ENCODE measurements around the gene LDLRAD4.

LDLRAD4 gene

DNA sequence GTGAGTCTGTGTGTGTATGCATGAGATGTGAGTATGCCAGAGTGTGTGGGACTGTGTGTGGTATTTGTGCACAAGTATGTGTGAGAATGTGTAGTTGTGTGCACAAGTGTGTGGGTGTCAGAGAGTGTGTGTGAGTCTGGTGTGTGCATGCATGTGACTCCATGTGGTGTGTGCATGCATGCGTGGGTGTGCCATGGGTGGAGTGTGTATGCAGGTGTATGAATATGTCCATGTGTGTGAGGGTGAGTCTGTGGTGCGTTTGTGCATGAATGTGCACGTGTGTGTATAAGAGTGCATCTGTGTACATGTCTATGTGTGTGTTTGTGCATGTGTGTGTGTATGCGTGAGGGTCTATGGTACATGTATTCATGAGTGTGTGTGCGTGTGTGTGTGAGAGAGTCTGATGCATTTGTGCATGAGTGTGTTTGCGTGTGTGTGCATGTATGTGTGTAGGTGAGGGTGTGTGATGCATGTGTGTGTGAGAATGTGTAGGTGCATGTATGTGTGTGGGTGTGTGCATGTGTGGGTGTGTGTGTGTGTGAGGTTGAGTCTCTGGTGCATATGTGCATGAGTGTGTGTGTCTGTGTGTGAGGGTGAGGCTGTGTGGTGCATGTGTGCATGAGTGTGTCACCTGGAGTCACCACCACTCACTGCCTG lies 226.8 kb downstream of the LDLRAD4 start:
- TF ChIP-seq, protein P1, sequence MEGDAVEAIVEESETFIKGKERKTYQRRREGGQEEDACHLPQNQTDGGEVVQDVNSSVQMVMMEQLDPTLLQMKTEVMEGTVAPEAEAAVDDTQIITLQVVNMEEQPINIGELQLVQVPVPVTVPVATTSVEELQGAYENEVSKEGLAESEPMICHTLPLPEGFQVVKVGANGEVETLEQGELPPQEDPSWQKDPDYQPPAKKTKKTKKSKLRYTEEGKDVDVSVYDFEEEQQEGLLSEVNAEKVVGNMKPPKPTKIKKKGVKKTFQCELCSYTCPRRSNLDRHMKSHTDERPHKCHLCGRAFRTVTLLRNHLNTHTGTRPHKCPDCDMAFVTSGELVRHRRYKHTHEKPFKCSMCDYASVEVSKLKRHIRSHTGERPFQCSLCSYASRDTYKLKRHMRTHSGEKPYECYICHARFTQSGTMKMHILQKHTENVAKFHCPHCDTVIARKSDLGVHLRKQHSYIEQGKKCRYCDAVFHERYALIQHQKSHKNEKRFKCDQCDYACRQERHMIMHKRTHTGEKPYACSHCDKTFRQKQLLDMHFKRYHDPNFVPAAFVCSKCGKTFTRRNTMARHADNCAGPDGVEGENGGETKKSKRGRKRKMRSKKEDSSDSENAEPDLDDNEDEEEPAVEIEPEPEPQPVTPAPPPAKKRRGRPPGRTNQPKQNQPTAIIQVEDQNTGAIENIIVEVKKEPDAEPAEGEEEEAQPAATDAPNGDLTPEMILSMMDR (IDR thresholded peaks at IDR 0.05; ENCODE audit: insufficient read depth, low read depth, low read length, missing control alignments), result no peak
- no peak overlapping the region for H3K4me3 ChIP-seq (ENCODE audit: low read length)
- DNase-seq (ENCODE audit: low read depth), result no peak

DNA sequence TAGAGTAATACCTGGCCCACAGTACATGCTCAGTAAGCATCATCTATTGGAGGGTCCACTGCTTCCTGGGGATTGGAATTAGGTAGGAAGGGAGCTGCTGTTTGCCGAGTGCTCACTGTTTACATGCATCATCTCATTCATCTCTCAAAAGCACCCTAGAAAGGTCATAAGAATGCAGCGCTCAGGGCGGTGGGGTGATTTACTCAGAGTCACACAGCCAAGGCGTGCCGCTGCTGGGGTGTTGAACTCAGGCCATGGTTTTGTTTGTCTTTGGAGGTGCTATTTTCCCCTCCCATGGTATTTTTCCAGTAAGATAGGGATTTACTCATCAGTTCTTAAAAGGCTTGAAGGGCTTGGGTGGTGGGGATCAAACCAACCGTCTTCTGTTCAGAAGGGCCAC lies 227.5 kb downstream of the LDLRAD4 start:
- DNase-seq (ENCODE audit: low read depth), result no peak
- TF ChIP-seq, protein P1 (IDR thresholded peaks at IDR 0.05; ENCODE audit: insufficient read depth, low read depth, low read length, missing control alignments), result no peak
- no peak overlapping the region for H3K4me3 ChIP-seq (ENCODE audit: low read length)

DNA sequence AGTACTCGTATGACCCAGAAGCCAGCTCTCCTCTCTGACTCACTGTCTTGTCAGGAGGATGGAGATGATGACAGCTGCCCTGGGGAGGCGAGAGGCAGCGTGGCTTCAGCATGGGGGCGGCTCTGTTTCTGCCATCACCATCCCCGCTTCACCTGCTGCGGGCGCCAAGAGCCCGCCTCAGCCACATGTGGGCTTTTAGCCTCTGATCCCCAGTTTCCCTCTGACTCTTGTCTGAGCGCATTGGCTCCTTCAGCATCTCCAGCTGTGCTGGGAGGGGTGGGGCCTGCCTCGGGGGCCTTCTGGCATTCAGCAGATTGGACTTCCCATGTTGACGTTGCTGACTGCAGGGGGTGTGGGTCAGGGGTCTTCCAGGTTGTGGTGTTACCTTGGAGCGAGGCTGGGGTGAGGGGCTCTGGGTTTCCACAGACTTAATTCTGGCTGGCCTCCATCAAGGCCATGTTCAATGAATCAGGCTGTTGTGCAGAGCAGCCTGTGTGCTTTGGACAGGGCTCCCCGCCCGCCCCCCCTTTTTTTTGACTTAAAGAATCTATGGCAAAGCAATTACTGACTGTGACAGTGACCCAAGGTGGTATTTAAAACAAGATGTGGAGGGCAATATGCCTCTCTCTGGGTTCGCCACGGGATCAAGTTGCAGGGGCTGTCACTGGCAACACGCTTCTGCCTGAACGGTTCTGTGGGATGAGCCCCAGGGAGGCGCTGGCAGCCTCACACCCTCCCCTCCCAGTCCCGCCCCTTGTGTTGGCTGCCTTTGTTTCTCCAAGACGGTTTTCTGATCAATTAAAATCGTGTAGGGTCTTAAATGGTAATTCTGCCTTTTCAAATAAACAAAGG lies 228.3 kb downstream of the LDLRAD4 start:
- H3K4me3 ChIP-seq (ENCODE audit: low read length), result no peak overlapping the region
- DNase-seq (ENCODE audit: low read depth), result no peak
- TF ChIP-seq, protein P1 (IDR thresholded peaks at IDR 0.05; ENCODE audit: insufficient read depth, low read depth, low read length, missing control alignments), result no peak

DNA sequence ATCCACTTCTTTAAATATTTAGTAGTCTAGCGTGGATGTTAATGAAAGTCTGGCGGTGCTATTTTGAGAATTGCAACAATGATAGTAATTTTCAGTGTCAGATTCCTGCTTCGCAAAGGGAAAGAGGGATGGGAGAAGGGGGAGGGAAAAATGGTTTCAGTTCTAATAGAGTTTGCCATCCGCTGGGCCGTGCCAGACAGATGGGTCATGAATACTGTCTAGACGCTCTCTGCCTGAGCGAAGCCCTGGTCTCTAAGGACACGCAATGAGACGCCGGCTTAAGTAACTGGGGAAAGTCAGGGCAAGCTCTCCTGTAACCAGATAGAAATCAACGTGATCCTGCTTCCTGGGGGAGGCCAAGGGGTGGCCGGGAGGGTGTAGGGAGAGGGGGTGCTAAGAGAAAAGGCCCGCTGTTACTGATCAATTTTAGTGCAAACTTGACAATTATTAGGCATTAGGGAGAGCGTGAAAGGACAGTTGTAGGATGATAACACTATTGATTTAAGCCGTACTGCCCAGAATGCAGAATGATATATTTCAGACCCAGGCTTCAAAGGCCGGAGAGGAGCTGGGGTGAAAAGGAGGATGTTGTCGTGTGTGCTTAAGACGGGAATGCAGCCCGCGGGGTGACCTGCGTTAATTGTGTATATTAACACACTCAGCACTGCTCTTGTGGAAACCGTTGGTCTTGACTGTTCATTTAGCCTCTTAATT lies 229.2 kb downstream of the LDLRAD4 start:
- no peak for DNase-seq (ENCODE audit: low read depth)
- TF ChIP-seq, protein P1 (IDR thresholded peaks at IDR 0.05; ENCODE audit: insufficient read depth, low read depth, low read length, missing control alignments), result no peak
- no peak overlapping the region for H3K4me3 ChIP-seq (ENCODE audit: low read length)

DNA sequence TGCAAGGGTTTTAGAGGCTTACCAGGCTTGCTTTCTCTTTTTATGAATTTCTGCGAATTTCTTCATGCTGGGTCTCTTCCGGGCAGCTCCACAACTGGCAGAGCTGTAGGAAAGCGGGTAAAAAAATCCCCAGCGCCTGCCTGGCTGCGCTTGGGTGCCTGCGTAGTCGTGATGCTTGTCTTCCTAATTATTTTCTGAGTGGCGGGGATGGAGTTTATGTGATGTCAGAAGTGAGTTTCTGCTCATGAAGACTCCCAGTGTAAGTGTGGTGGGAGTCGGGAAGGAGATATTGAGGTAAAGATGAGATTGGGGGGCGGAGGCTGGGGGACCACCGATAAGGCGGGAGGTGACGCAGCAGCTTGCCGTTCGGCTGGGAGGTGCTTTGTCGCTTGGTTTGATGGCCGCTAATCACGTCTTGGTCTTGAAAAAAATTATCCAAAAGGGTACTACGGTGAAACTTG lies 229.8 kb downstream of the LDLRAD4 start:
- TF ChIP-seq, protein P1 (IDR thresholded peaks at IDR 0.05; ENCODE audit: insufficient read depth, low read depth, low read length, missing control alignments), result no peak
- DNase-seq (ENCODE audit: low read depth), result no peak

DNA sequence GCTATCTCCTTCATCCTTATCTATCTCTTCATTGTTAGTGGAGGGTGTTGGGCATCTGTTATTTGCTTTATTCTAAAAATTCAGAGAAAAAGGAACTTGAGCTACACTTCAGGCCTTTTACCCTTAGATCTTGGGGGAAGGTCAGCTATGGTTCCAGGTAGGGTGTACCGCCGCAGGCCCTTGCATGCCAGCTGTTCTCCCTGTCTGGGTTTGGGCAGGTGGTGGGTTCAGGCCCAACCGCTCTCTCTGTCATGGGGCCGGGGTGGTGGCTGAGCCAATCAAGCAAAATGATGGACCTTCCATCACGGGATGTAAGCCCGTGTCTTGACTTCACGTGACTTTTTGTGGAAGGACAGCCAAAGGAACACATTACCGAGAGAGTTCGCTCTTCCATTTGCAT lies 231.1 kb downstream of the LDLRAD4 start:
- DNase-seq (ENCODE audit: low read depth), result no peak
- no peak overlapping the region for H3K4me3 ChIP-seq (ENCODE audit: low read length)
- TF ChIP-seq, protein P1 (IDR thresholded peaks at IDR 0.05; ENCODE audit: insufficient read depth, low read depth, low read length, missing control alignments), result no peak

More for the DNA sequence above, 229.8 kb downstream of the LDLRAD4 start:
- H3K4me3 ChIP-seq (ENCODE audit: low read length), result no peak overlapping the region

Data from epithelial cell of esophagus (primary cell).